ENCODE data around the gene MCRIP2.

MCRIP2 gene

DNA sequence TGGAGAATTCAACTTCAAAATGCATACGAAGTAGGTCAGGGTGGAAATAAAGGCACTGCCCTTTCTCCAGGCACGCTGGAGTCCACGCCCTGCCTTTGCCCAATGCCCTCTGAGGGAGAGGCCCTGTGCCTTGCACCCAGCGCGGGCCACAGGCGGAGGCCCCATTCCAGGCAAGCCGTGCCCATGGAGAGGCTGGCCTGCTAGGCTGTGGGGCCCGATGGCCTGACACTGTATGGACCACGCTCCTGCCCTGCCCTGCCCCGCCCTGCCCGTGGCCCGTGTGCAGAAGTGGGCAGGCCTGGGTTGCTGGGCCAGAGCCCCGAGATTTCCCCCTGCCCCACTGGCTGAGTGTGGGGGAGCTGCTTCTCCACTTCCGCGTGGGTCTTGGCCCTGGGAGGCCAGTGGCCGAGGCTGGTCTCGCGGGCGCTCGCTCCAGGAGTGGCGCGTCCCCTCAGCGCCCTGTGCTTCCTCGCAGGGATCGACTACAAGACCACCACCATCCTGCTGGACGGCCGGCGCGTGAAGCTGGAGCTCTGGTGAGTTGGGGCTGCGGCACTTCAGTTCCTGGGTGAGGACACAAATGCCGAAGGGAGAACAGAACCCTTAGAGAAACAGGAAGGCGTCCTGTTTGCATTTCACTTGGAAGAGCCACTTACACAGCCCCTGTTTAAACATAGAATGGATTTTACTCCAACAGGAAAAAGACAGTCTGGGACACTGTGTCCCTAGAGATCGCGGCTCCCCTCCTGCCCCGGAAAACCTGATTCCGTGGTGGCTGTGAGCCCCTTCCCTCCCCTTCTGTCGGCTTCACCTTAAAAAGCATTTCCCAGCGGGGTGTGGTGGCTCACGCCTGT lies 24.7 kb upstream of the MCRIP2 start:
- no peak for DNase-seq (ENCODE audit: low read depth)

DNA sequence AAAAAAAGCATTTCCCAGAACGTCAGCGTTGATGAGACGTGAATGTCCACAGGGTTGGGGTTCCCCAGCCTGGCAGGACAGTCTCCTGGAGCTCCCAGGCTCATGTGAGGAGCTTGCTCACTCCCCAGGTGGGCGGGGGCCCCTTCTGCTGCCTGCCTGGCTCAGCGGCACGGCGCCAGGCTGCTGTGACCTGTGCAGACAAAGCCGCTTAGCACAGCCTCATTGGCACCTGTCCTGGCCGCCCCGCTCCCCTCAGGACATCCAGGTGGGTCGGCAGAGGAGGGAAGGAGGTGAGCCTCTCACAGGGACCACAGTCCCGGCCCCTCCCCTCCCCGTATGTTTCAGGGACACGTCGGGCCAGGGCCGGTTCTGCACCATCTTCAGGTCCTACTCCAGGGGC lies 23.8 kb upstream of the MCRIP2 start:
- DNase-seq (ENCODE audit: low read depth): no peak

DNA sequence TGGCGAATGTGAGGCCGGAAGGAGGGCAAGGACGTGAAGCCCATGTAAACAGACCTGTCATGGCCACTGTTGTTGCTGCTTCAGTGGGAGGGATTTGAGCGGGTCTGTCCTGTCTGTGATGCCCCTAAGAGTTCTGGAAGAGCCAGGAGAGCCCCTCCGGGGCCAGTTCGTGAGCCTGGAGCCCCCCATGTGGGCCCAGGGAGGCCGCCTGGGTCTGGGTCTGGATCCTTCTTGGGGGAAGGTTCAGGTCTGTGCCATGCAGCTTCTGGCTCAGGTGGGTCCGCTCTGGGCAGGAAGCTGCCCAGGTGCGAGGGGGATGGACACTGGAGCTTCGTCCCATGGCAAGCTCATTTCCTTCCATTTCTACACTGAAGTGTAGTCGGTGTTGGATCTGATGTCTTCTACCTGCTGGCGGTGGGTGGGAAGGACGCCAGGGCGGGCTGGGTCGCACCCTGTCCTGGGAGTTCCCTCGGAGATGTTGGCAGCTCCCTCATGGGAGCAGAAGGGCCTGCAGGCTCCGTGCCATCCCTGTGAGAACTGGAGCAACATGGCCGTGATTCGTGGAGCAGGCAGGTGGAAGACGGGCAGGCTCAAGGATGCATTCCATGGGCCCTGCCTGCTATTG lies 22.0 kb upstream of the MCRIP2 start:
- DNase-seq (ENCODE audit: low read depth): no peak

DNA sequence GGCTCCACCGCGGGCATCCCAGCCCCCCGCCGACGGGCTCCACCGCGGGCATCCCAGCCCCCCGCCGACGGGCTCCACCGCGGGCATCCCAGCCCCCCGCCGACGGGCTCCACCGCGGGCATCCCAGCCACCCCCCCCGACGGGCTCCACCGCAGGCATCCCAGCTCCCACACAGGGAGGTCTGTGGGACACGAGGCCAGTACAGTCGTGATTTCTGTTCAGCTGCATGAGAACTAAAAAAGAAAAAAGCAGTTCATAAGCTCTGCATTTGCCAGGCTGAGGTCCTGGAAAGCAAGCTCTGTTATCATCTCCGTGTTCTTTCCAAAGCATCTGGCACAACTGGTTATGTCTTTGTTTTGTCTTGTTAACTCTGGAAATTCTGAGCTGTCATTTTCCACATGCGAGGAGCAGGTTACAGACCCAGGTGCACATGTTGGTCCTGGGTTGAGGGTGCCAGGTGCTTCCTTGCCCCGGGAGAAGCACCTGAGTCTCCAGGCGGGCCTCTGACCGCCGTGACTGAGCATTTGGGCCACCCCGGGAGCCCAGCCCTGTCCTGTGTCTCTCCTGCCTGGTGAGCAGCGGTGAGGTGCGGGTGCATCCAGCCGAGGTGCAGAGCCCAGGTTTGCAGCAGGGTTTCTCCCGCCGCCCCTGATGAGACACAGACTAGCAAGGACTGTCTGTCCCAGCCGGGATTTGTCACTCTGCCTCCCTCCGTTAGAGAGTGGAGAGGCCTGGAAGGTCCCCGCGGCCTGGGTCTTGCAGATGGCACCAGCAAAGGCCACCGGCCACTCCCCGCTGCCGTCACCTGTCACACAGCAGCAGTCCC lies 20.7 kb upstream of the MCRIP2 start:
- DNase-seq (ENCODE audit: low read depth): no peak

DNA sequence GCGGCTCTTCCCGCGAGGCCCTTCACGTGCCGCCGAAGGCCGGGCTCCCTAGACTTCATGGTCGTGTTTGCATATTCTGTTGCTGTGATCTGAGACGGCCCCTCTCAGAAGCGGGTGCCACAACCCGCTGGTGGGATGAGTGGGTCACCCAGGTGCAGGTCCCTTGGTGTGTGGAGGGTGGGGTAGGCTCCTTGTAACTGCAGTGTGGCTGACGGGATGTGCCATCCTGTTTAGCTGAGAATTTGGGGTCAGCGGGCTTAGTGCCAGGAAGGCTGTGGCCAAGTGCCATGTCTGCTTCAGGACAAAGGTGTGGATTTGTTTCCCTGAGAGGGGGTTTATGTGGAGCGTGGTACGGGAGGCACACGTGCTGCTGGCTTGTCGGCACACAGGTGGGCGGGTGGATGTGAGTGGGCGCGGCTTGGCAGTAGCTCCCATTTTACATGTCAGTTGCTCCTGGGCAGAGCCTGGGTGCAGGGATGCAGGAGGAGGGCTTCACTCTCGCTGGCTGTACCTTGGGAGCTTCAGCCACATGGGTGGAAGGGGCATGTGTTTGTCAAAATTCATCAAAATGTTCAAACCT lies 20.0 kb upstream of the MCRIP2 start:
- DNase-seq (ENCODE audit: low read depth): no peak

DNA sequence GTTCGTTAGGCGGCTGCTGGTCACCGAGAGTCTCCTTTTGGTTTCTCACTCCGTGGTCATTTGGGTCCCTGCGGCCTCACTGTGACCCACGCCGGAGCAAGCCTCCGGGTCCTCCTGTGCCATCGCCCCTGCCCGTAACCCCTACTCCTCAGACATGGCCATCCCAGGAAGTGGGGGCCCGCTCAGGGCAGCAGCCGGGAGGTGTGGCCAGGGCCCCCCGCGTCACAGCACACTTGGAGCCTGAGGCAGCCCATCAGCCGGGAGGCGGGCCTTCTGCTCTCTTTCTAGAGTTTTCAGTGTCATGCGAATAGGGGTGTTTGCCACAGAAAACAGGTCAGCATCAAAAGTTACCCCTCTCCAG lies 18.7 kb upstream of the MCRIP2 start:
- DNase-seq (ENCODE audit: low read depth): no peak

DNA sequence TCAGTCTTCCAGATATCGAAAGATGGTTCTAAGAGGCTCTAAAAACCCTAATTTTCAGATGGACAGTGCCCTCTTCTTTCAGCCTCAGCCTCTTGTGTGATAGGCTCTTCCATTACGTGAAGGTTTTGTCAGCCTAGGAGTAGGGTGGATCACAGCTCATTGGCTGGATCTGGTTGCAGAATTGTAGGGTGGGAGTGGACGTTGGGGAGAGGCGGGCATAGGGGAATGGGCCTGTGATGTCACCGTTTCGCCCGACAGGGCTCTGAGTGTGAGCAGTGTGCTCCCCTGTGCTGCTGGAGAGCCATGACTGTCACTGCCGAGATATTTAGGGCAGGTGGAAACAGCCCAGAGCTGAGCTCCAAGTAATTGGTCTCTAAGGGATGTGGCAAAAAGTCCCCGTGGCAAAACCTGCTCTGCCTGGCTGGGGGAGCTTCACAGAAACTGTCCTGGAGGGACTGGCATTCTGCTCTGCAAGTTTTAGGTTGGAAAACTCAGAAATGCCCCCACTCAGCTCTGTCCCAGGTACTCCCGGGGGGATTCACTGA lies 17.0 kb upstream of the MCRIP2 start:
- no peak for DNase-seq (ENCODE audit: low read depth)

DNA sequence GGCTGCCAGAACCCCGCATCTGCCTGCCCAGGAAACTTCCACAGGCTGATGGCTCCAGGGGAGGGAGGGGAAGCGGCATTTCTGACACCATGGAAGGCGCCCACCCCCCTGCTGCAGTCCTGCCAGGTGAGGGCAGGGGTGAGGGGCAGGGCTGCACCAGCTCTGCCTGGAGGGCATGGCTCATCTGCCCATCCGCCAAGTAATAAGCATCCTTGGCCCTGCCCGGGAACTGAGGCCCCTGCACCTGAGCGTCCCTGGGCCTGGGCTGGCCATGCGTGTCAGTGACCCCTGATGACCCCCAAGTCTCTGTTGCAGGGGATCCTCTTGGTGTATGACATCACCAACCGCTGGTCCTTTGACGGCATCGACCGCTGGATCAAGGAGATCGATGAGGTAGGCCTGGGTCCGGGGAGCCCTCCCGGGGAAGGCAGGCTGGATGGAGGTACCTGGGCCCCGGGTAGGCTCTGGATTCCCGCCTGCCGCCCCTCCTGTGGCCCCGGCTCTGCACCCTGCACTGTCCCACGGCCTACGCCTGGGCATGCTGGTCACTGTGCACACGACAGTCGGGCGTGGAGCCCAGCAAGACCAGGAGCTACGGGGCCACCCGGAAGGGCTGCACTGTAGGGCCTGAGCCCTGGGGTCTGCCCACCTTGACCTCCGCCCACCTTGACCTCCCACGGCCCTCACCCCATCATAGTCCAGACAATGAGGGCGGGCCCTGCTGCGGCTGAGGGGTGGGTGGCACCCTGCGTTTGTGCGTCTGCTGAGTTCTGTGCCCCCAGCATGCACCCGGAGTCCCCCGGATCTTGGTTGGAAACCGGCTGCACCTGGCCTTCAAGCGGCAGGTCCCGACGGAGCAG lies 16.3 kb upstream of the MCRIP2 start:
- DNase-seq (ENCODE audit: low read depth): no peak

DNA sequence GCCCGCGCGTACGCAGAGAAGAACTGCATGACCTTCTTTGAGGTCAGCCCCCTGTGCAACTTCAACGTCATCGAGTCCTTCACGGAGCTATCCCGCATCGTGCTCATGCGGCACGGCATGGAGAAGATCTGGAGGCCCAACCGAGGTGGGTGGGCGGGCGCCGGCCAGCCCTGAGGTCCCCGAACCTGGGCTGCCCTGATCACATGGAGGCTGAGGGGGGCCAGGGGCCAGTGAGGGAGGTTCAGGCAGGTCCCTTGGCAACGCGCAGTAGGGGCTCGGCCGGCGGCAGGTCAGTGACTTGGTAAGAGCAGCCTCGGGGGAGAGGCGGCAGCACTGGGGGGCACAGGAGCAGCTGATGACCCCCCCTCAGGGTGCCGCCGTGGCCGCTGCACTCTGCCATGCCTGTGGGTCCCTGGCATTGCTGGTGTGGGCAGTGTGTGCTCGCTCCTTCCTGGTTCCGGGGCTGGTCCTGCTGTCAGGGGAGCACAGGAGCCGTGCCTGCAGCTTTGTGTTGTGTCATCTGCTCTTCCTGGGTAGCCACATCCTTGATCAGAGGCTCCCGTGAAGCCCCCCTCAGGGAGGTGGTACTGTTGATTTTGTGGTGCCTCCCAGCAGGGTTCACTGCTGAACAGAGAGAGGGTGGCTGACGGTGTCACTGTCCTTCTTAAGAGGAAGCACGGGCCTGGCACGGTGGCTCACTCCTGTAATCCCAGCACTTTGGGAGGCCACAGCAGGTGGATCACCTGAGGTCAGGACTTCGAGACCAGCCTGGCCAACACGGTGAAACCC lies 15.5 kb upstream of the MCRIP2 start:
- no peak for DNase-seq (ENCODE audit: low read depth)

DNA sequence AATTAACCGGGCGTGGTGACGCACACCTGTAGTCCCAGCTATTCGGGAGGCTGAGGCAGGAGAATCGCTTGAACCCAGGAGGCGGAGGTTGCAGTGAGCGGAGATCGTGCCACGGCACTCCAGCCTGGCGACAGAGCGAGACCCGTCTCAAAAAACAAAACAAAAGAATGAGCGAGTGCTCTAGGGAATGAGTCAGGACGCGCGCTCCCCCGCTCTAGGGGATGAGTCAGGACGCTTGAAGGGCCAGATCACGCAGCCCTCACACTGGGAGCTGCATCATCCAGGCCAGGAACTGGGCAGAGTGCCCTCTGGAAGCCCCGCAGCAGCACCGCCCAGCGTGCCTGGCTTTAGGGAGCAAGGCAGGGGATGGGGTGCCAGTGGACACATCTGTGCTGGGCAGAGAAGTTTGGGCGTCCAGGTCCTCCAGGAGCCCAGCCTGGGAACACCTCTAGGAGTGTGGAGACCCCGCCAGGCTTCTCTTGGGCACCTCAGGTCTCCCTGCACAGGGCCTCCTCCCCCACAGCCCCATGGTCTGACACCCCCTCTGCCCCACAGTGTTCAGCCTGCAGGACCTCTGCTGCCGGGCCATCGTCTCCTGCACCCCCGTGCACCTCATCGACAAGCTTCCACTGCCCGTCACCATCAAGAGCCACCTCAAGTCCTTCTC lies 14.7 kb upstream of the MCRIP2 start:
- no peak for DNase-seq (ENCODE audit: low read depth)

DNA sequence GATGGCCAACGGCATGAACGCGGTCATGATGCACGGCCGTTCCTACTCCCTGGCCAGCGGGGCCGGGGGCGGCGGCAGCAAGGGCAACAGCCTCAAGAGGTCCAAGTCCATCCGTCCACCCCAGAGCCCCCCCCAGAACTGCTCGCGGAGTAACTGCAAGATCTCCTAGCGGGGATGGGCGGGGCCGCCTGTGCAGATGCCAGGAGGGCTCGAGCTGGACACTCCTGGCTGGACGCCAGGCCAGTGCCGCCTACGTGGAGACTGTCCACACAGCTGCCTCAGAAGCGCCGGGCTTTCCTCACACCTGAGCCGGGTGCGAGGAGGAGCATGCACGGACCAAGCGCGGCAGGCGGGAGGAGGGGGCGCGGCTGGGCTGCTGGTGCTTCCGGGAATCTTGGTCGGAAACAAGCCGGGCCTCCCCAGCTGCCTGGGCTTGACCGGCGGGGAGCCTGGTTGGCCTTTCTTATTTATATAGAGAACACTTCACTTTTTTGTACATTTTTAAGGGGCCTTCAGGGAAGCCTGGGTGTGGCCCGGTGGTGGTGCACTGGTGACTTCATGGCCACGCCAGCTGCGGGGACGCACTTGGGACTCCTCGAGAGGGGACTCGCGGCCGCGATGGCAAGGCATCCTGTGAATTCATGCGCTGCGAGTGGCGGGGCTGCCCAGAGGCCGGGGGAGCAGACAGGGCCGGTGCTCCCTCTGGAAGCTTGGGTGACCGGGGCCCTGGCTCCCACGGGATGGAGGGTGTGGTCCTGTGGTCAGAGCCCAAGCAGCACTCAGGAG lies 14.0 kb upstream of the MCRIP2 start:
- no peak for DNase-seq (ENCODE audit: low read depth)

DNA sequence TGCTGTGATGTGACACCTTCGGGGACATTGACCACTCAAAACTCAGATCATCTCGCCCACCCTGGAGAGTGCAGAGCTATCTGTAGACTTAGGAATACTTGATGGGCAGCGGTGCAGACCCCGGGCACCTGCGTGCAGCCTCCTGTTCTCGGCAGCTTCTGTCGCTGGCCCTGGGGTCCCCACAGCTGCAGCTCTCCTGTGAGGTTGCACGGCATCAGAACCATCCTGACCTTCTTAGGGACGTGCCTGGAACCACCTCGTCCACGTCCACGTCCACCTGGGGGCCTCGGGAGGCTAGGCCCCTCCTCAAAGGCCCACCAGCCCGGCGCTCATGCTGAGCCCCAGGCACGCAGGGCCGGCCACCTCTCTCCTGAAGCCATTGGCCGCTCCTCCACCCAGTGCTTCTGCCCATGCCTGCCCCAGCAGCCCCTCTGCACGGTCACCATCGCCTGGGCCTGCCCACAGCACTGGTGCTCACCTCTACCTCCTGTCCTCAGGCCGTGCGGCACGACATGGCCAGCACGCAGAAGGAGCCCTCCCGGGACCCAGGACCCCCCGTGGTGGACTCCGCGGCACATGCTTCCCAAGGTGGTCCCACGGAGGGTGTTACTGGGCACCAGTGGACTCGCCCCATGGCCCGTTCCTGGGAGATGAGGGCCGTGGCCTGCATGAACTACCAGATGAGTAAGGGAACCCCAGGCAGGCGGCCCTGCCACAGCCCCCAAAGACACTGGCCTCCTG lies 13.1 kb upstream of the MCRIP2 start:
- no peak for DNase-seq (ENCODE audit: low read depth)

DNA sequence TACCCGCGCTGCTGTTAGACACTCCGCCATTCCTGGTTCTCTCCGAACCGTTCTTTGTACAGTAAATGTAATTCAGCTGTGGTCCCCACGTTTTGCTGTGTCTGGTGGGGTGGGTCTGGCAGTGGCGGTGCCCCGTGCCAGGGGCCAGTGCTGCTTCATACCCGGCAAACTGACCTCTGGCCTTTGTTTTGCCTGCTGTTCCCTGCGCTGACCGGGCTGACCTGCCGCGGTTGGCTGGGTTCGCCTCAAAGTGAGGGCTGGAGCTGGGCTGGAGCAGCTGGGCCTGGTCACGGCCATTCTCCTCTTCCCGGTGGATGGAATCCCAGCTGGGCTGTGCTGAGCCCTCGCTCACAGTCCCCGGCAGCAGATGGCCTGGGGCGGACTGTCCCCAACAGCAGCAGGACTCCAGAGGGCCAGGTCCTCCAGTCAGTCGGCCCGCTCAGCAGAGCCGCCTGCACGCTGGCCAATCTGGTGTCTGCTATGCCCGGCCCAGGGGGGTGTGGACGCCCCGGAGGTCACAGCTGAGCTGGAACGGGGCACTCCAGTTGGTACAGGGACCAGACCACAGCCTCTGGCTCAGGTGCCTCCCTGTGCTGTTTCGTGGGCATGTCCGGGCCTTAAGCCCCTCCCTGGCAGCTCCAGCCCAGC lies 12.3 kb upstream of the MCRIP2 start:
- no peak for DNase-seq (ENCODE audit: low read depth)

DNA sequence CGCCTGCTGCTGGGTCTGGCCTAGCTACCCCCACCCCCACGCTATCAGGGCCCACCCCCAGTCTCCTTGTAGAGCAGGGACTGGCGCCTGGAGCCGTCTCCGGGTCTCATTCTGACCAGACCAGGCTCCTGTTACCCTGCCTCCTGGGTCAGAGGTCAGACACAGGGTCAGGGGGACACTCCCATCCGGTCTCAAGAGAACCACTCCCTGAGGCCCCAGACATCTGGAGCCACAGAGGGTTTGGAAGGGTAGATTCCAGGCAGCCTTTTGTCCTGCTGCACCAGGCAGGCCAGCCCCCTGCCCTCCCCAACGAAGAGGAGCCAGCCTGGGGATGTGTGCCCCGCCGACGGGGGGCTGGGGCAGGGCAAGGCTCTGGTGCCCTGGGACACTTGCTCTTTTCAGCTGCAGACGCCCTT lies 11.8 kb upstream of the MCRIP2 start:
- DNase-seq (ENCODE audit: low read depth): no peak

DNA sequence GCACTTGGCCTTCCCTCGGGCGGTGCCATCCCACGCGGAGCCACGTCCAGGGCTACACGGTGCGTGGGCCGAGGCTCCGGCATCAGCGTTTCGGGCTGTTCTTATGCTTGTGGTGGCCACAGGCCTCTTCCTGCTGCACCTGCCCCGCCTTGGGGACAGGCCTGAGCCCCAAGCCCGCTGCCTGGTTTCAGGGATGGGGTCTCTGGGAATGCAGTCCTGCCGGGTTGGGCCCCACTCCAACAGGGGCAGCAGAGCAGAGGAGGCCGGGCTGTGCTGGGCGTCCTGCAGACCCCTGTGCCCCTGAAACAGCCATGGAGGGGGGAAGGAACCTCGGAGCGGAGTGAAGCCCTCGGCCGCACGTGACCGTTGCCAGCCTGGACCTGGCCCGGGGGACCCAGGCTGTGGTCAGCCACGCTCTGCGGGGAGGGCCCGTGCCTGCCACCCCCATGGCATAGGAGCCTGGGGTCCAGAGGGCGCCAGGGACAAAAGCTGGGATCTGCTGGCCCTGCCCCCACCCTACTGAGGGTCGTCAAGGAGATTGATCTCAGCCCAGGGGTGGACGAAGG lies 11.3 kb upstream of the MCRIP2 start:
- DNase-seq (ENCODE audit: low read depth): no peak

DNA sequence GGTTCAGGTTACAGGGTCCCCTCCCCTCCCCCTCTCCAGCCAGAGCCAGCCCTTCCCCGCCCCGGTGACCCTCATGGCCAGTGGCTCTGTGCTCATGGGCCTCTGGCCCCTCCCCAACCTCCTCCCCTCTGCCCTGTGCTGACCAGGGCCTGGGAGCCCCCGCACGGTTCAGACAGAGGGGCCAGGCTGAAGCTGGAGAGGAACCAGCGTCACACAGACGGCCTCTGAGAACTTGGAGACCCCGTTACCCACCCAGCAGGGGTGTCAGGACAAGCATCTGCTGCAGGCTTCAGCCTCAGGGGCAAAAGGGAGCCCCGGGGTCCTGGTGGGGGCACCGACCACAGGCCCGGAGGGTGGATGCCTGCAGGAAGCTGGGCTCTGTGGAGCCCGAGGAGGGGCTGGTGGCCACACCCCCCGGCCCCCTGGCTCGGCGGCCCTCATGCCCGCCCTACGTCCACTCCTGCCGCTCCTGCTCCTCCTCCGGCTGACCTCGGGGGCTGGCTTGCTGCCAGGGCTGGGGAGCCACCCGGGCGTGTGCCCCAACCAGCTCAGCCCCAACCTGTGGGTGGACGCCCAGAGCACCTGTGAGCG lies 10.7 kb upstream of the MCRIP2 start, which contains the start of gene WFIKKN1:
WFIKKN1 (plus strand) TSS at position 171 of the 591 bp plus-strand sequence; CDS start at position 440, 269 bp downstream.
- DNase-seq (ENCODE audit: low read depth): no peak

DNA sequence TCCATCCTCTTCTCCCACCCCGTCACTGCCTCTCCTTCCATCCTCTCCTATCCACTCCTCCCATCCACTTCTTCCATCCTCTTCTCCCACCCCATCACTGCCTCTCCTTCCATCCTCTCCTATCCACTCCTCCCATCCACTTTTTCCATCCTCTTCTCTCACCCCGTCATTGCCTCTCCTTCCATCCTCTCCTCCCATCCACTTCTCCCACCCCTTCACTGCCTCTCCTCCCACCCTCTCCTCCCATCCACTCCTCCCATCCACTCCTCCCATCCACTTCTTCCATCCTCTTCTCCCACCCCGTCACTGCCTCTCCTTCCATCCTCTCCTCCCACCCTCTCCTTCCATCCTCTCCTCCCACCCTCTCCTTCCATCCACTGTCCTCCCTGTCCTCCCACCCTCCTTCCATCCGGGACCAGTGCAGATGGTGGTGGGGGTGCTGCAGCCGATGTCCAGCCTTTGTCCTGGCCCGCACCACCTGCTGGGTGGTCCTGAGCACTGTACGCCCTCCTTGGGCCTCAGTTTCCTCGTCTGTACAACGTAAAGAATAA lies 9.7 kb upstream of the MCRIP2 start:
- DNase-seq (ENCODE audit: low read depth): no peak
